Skeletal muscle tissue (tissue), 4 donors: ENCODE data around the gene SLC1A2. TPM values are rescaled to one million over a fixed set of nuclear protein-coding genes. Genes with fewer than 3 reads are reported as not detected.

Source experiments
- H3K27ac ChIP-seq: one replicate; pipeline ENCODE4 v1.7.0; 2013; ENCODE audit warnings: mild to moderate bottlenecking, low read depth, low read length, inconsistent platforms
- H3K27me3 ChIP-seq, 3 donors: one replicate each; pipeline ENCODE4 v1.7.0; 2013; ENCODE audit warnings: low read length in 3 of 3; ENCODE audit not compliant: control insufficient read depth in 3 of 3, insufficient read depth in 3 of 3
- H3K36me3 ChIP-seq, 3 donors: one replicate each; pipeline ENCODE4 v1.7.0; 2013; ENCODE audit warnings: low read length in 3 of 3; ENCODE audit not compliant: control insufficient read depth in 3 of 3, insufficient read depth in 3 of 3
- H3K4me1 ChIP-seq, 3 donors: one replicate each; pipeline ENCODE4 v1.7.0; 2013; ENCODE audit warnings: low read length in 3 of 3, mild to moderate bottlenecking in 3 of 3; ENCODE audit not compliant: control insufficient read depth in 3 of 3, insufficient read depth in 3 of 3
- H3K4me3 ChIP-seq, 3 donors: one replicate each; pipeline ENCODE4 v1.7.0; 2013; ENCODE audit warnings: low read length in 3 of 3
- H3K9ac ChIP-seq, 3 donors: one replicate each; pipeline ENCODE4 v1.7.0; 2013; ENCODE audit warnings: low read length in 3 of 3, mild to moderate bottlenecking in 3 of 3, moderate library complexity in 2 of 3, low read depth in 1 of 3
- H3K9me3 ChIP-seq, 3 donors: one replicate each; pipeline ENCODE4 v1.7.0; 2013; ENCODE audit warnings: low read length in 3 of 3; ENCODE audit not compliant: control insufficient read depth in 3 of 3
- total RNA-seq: library from RNA; depleted of rRNA; stranded (reverse); fragments of >200 nt; gene quantifications from one replicate; pipeline ENCODE4 v1.2.3, GENCODE V29; 2014
- donor health status: Osteomylitis.

SLC1A2 gene
- total RNA-seq, 1 donor from 2014 or later = 1.6 TPM

DNA sequence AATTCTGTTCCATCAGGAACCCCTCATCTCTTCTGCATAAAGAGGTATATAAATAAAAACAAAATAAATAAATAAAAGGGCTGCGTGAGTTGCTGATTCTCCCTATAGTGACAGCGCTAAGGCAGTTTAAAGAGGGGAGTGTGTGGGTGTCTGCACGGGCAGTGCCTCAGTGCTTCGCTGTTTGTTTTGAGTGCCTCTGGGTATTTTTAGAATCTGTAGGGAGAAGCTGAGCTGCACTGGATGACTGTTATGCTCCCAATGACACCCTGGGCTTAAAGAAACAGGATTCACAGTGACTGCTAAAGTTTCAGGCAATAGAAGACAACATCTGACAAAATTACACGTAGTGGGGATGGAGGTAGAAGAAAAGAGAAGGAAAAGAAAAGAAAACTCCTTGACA is 38.8 kb downstream of the SLC1A2 start:
- H3K9me3 ChIP-seq = no peaks in the 10 kb centered on the region
- H3K27ac ChIP-seq = peak overlapping the region; percentile 38
- no peaks in the 10 kb centered on the region for H3K36me3 ChIP-seq
- H3K4me1 ChIP-seq = peaks cover 2 to 7% (median 3%) of the 10 kb centered on the region in 3 donors
- H3K9ac ChIP-seq = peak overlapping the region in 2 of 3 donors; percentile 47 to 54
- H3K4me3 ChIP-seq = peak overlapping the region in 2 of 3 donors; percentile 36 to 38
- no peaks in the 10 kb centered on the region for H3K27me3 ChIP-seq

DNA sequence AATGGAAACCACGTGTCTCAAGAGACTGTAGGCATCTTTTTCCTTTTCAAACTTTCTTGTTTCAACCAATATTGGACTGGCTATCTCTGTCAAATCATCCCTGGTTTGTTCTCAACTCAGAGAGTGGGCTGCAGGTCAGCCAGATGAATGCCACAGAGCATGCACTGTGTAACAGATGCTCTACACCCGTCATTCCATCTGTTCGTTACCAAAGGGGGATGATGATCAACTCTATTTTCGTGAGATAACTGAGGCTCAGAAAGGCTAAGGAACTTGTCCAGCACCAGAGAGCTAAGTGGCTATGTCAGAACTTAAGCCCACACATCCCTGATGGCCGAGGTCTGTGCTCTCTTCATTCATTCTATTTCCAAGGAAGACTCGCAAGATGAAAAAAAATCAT is 42.1 kb downstream of the SLC1A2 start:
- H3K4me1 ChIP-seq = peaks cover 2 to 15% (median 11%) of the 10 kb centered on the region in 3 donors
- no peak overlapping the region for H3K4me3 ChIP-seq
- H3K27me3 ChIP-seq = no peaks in the 10 kb centered on the region
- H3K27ac ChIP-seq = no peak overlapping the region
- no peaks in the 10 kb centered on the region for H3K9me3 ChIP-seq
- no peaks in the 10 kb centered on the region for H3K36me3 ChIP-seq
- no peak overlapping the region for H3K9ac ChIP-seq

DNA sequence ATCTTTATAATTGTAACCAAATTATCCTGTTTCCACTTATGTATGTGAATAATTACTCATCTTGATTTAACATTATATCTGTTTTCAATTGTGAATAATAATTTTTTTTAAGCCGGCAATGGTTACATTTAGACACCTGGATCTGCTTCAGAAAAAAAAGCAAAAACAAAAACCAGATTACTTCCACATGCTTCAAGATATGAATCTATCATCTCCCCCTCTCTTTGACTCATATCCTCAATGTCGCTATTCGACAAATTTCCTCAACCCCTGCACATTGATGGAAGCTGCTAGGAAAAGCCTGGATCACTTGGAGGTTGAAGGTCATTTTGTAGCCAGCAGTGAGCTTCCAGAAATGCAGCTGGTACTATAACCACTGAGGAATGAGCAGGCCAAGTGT is 42.7 kb downstream of the SLC1A2 start:
- peaks cover 2 to 15% (median 11%) of the 10 kb centered on the region in 3 donors for H3K4me1 ChIP-seq

DNA sequence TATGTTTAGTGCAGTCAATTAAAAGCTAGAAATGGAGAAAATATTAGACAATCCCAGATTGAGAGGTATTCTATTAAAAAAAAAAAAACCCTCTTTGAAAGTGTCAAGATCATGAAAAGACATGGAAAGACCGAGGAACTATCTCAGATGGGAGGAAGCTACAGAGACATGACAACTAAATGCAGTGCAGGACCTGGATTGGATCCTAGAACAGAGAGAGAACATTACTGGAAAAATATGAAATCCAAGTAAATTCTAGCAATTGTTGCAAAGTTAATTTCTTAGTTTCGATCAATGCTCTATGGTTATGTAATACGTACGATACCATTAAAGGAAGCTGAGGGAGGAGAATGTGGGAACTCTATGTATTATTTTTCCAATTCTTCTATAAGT is 43.2 kb downstream of the SLC1A2 start:
- no peak overlapping the region for H3K27ac ChIP-seq
- H3K4me3 ChIP-seq = no peak overlapping the region
- no peaks in the 10 kb centered on the region for H3K36me3 ChIP-seq
- no peak overlapping the region for H3K9ac ChIP-seq
- peaks cover 2 to 15% (median 11%) of the 10 kb centered on the region in 3 donors for H3K4me1 ChIP-seq
- H3K27me3 ChIP-seq = no peaks in the 10 kb centered on the region
- H3K9me3 ChIP-seq = no peaks in the 10 kb centered on the region

More for the DNA sequence above, 42.7 kb downstream of the SLC1A2 start:
- H3K36me3 ChIP-seq = no peaks in the 10 kb centered on the region
- no peak overlapping the region for H3K9ac ChIP-seq
- no peak overlapping the region for H3K4me3 ChIP-seq
- H3K27ac ChIP-seq = no peak overlapping the region
- H3K9me3 ChIP-seq = no peaks in the 10 kb centered on the region
- H3K27me3 ChIP-seq = no peaks in the 10 kb centered on the region

DNA sequence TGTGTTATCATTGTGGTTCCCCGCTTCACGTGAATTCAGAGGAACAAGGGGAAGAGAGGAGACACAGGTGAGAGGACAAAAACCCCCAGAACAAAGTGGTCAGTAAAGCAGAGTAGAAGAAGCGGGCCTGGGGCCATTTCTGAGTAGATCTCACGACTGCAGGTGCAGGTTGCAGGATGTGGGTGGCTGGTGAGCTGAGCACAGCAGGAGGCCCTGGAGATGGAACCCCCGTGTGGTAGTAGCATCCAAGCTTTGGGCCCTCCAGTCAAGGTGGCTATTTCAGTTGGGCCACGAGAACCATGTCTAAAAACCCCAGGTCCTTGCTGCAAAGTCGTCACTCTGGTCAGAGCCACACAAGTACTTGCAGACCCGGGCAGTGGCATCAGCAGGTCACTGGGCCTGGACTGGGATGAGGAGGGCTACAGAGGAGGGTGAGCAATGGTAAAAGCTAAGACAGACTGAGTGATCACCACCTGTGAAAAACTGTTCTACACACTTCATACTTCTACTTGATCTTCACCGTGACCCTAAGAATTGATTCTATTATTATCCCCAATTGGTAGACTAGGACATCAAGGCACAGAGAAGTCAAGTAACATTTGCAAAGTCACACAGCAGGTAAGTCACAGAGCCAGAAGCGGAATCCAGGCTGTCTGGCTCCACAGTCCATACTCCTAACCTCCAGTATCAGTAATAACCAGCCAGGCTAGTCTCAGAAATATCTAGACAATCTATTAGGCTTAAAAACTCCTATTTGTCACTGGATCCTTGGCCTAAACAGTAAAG is 43.8 kb downstream of the SLC1A2 start:
- H3K36me3 ChIP-seq = no peaks in the 10 kb centered on the region
- peaks cover 2 to 15% (median 11%) of the 10 kb centered on the region in 3 donors for H3K4me1 ChIP-seq
- H3K9ac ChIP-seq = no peak overlapping the region
- no peak overlapping the region for H3K4me3 ChIP-seq
- no peak overlapping the region for H3K27ac ChIP-seq
- H3K9me3 ChIP-seq = no peaks in the 10 kb centered on the region
- H3K27me3 ChIP-seq = no peaks in the 10 kb centered on the region

DNA sequence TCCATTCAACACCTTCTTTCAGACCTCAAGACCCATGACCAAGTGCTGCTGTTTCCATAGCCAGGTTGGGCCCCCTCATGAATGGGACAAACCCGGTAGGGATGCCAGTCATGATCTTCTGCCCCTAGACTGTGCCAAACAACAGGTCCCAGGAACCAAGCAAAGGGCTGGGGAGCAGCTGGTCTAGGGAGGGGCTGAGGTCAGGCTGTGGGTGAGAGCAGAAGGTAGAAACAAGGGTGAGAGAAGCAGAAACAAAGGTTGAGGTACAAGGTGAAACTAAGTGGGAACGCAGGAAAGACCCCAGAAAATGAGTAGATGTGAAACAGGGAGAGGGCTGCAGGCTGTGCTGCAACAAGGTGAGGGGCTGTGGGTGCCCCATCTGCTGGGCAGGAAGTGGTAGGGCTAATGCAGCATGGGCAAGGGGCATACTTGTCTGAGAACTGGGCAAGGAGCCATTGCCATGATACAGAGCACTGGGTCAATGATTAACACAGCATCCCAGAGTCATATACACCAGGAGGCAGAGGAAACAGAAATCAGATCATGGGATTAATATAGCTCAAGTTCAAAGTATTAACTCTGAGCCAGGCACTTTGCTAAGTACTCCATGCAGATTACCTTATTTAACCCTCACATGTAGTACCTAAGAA is 45.9 kb downstream of the SLC1A2 start:
- H3K27ac ChIP-seq = no peak overlapping the region
- H3K4me3 ChIP-seq = no peak overlapping the region
- H3K9ac ChIP-seq = no peak overlapping the region
- H3K36me3 ChIP-seq = no peaks in the 10 kb centered on the region
- no peaks in the 10 kb centered on the region for H3K27me3 ChIP-seq
- peaks cover 2 to 14% (median 13%) of the 10 kb centered on the region in 3 donors for H3K4me1 ChIP-seq
- no peaks in the 10 kb centered on the region for H3K9me3 ChIP-seq

DNA sequence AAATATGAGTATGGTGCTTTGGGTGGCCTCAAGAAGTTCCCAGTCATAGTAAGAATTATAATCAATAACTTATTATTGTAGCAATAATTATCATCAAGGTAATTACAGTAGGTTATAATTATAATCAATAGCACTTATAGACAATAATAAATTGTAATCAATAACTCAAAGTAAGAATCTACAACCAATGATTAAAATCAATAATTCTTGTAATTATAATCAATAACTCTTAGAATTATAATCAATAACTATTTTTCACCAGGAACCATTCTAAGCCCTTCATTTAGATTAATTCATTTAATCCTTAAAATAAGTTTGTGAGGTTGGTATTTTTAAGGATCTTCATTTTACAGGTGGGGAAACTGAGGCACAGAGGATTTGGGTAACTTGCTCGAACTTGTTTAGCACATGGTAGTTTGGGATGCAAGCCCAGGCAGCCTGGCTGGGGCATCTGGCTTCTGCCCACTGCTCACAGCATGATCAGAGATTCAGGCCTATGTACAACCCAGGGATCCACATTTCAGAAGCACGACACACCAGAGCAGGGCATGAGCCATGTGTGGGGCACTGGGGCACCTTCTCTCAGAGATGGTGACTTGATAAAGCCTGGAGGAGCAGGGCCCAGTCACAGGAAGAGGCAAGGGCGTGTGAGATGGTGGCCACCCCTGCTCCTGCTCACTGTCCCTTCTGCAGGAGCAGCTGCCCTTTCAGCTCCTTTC is 46.6 kb downstream of the SLC1A2 start:
- Histone ChIP-seq H3K36me3 (no peaks in the 10 kb centered on the region), H3K27ac (no peak overlapping the region), H3K4me1 (peaks cover 2 to 16% (median 15%) of the 10 kb centered on the region in 3 donors), H3K27me3 (no peaks in the 10 kb centered on the region), H3K9ac (no peak overlapping the region), H3K4me3 (no peak overlapping the region), H3K9me3 (no peaks in the 10 kb centered on the region)

DNA sequence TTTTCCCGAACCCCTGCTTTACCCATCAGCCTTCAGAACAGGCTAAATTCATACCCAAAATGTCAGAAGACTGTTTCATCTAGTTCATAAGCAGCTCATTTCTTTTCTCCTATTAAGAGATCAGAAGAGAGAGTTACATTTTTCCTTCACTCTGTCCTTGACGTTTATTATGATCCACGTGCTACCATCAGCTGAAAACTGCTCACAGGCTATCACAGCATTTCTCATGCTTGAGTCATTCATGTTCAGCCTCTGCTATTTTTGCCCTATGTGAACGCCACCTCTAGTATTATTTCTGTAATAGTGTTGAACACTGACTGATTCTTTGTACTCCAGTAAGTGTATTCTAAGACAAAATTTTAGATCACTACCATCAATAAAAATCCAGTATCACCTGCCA is 51.9 kb downstream of the SLC1A2 start:
- Histone ChIP-seq H3K27me3 (no peaks in the 10 kb centered on the region), H3K27ac (peak overlapping the region; percentile 83), H3K9me3 (peaks cover 0 to 2% (median 0%) of the 10 kb centered on the region in 3 donors), H3K9ac (no peak overlapping the region), H3K4me3 (no peak overlapping the region), H3K4me1 (peaks cover 15 to 37% (median 32%) of the 10 kb centered on the region in 3 donors), H3K36me3 (no peaks in the 10 kb centered on the region)

DNA sequence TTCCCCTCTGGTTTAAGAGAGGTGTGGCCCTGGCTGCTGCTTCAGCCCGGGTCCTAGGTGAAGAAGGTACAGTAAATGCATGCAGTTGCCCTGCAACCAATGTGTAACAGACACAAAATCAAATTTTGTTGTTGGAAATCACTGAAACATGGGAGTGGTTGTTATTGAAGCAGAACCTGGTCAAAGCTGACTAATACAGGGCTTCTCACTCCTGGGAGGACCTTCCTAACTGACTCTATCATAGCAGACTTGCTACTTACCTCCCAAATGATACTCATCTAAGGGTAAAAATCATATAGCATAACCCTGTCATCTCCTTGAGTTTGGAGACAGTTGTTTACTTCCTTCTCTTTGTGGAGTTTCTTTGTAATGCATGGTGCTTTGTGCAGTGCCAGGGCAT is 52.6 kb downstream of the SLC1A2 start:
- Histone ChIP-seq H3K9me3 (peaks cover 0 to 2% (median 0%) of the 10 kb centered on the region in 3 donors), H3K4me1 (peaks cover 15 to 38% (median 32%) of the 10 kb centered on the region in 3 donors), H3K27me3 (no peaks in the 10 kb centered on the region), H3K27ac (peak overlapping the region; percentile 83), H3K9ac (no peak overlapping the region), H3K36me3 (no peaks in the 10 kb centered on the region), H3K4me3 (no peak overlapping the region)
